A549 (cell line): Measurements from ENCODE around the gene RPL6.

Source experiments
- BHLHE40 ChIP-seq: IDR thresholded peaks from 2 replicates; pipeline ENCODE4 v1.6.1; 2012; ENCODE audit warnings: low read depth, low read length, inconsistent platforms
- EHF ChIP-seq: fragments of 250-450 bp; sonication (Bioruptor Pico); IDR thresholded peaks from 2 replicates; pipeline ENCODE4 v1.5.0; 2020; ENCODE audit warnings: mild to moderate bottlenecking
- JUN ChIP-seq, 2 experiments: fragments of >200 bp; sonication (Bioruptor Twin); formaldehyde crosslinking; IDR thresholded peaks; 2 replicates in 1 of 2; 3 replicates in 1 of 2; pipeline ENCODE4 v1.6.1; 2016 to 2017
- RFX5 ChIP-seq: fragments of 450-650 bp; IDR thresholded peaks from 2 replicates; pipeline ENCODE4 v1.7.1; 2014; ENCODE audit warnings: antibody characterized with exemption, mild to moderate bottlenecking, moderate library complexity
- SMC3 ChIP-seq: fragments of >200 bp; sonication (Bioruptor Twin); formaldehyde crosslinking; IDR thresholded peaks from 3 replicates; pipeline ENCODE4 v1.6.1; 2018; ENCODE audit warnings: inconsistent platforms
- TF ChIP-seq, protein P1 (sequence below): fragments of >200 bp; sonication (Bioruptor Twin); formaldehyde crosslinking; IDR thresholded peaks from 3 replicates; pipeline ENCODE4 v1.5.1; 2016
- TF ChIP-seq, protein P2 (sequence below): IDR thresholded peaks from 2 replicates; pipeline ENCODE4 v1.6.1; 2012
- TF ChIP-seq, protein P3 (sequence below): IDR thresholded peaks from 2 replicates; pipeline ENCODE4 v1.6.1; 2012

DNA sequence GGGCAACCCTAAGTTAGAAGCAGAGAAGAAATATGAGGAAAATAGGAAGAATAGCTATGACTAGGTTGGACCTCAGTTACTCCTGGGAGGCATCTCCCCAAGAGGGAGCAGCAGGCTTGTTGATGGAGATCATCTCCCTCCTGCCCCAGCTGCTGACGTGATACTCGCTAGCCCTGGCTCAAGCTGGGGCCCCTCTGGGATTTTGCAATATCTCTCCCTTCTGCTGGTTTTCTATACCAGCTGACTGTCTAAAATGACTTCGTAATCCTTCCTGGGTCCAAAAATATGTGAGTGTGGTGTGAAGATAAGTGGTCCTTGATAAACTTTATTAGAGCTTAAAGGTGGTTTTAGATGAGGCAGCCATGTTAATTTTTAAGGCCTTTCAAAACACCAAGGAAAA lies 22.7 kb downstream of the RPL6 start:
- TF ChIP-seq, protein P1, sequence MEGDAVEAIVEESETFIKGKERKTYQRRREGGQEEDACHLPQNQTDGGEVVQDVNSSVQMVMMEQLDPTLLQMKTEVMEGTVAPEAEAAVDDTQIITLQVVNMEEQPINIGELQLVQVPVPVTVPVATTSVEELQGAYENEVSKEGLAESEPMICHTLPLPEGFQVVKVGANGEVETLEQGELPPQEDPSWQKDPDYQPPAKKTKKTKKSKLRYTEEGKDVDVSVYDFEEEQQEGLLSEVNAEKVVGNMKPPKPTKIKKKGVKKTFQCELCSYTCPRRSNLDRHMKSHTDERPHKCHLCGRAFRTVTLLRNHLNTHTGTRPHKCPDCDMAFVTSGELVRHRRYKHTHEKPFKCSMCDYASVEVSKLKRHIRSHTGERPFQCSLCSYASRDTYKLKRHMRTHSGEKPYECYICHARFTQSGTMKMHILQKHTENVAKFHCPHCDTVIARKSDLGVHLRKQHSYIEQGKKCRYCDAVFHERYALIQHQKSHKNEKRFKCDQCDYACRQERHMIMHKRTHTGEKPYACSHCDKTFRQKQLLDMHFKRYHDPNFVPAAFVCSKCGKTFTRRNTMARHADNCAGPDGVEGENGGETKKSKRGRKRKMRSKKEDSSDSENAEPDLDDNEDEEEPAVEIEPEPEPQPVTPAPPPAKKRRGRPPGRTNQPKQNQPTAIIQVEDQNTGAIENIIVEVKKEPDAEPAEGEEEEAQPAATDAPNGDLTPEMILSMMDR, result no peak
- TF ChIP-seq SMC3 (no peak), RFX5 (no peak), EHF (CRISPR knock-in tag) (no peak), BHLHE40 (no peak), JUN (IDR thresholded peaks at IDR 0.05) (no peak)
- TF ChIP-seq, protein P2, sequence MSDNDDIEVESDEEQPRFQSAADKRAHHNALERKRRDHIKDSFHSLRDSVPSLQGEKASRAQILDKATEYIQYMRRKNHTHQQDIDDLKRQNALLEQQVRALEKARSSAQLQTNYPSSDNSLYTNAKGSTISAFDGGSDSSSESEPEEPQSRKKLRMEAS, result no peak
- TF ChIP-seq, protein P3, sequence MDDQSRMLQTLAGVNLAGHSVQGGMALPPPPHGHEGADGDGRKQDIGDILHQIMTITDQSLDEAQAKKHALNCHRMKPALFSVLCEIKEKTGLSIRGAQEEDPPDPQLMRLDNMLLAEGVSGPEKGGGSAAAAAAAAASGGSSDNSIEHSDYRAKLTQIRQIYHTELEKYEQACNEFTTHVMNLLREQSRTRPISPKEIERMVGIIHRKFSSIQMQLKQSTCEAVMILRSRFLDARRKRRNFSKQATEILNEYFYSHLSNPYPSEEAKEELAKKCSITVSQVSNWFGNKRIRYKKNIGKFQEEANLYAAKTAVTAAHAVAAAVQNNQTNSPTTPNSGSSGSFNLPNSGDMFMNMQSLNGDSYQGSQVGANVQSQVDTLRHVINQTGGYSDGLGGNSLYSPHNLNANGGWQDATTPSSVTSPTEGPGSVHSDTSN, result no peak
